GM21825 (cell line): ENCODE results near the gene CREB1.
"Not testable (repeated sequence)": the region's sequence is repeated elsewhere in the genome, so short reads cannot be mapped to it uniquely, and the experiment has no call there.

Experiments used
- ATAC-seq: cut with Tn5 transposase; IDR thresholded peaks from one replicate; pipeline ENCODE4 v1.9.1; 2021; ENCODE audit warnings: mild to moderate bottlenecking, moderate library complexity; ENCODE audit not compliant: unreplicated experiment

Gene CREB1

DNA sequence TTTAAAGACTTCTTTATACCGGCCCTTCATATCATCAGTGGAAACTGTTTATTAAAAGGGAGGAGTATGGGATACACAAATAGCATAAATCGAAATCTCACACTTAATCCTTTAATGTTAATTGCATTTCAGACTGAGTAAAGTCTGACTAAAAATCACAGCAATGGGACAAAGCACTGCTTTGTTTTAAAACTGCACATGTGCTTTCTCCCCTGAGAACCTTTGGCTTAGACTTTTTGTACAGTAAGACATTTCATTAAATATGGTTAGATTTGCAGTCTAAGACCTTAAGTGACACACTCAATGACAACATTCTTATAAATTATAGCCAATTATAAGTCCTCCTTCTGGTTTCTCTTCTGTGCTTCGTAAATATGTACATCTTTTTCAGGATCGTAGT is 83.0 kb downstream of the CREB1 start:
- ATAC-seq, result no peak

DNA sequence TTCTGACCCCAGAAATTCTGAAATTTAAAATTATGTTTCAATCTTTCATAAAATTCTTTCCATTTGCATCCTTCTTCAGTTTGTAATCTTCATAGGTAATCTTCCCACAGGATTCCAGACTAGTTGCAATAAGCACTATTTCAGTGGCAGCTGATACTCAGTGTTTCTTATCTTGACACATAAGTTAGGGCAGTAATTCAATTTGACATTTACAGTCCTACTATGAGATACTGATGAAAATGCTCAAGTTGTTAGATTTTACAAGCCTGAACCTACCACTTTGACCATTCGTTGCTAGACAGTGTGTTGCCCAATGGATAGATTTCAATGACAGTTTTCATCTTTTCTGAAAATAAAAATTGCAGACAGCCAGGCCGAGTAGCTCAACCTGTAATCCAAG is 85.1 kb downstream of the CREB1 start:
- ATAC-seq, result no peak

DNA sequence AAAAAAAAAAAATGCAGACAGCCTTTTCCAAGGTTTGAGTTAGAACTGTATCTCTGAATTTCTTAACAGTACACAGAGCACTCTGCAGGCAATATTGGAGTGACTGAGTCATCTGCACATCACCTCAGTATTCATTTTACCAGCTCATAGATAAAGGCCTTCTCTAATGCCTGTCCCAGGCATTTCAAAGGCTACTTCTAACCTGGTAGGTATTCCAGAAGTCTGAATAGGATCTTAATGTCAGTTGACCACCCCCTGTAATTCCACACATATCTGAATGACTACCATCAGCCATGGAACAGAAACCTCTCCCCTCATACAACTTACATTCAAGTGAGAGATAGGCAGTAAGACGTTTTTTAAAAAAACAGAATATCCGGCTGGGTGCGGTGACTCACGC is 86.4 kb downstream of the CREB1 start:
- ATAC-seq, result no peak

DNA sequence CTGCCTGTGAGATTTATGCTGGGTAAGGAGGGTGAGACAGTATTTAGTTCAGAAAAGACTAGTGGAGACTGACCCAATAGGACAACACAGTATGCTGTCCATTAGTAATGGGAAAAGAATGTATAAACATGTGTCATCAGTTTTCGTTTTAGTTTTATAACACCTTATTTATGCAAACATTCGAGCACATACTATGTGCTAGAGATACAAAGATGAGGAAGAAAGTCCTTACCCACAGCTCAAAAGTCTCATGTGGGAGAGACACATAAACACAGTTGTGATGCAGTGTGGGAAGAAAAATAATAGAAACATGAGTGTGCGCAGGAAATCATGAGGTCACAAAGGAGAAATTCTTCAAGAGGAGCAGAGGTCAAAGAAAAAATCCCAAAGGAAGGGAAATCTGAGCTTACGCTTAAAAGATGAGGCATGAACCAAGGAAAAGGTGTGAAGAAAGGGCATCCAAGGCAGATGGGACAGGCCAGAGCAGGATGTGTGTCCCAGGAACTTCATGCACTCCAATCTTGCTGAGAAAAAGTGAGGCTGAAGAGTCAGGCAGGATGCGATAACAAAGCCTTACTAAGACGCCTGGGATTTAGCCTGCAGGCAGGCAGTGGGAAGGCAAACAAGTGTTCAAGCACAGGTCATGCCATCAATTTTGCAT is 87.4 kb downstream of the CREB1 start:
- ATAC-seq, result no peak

DNA sequence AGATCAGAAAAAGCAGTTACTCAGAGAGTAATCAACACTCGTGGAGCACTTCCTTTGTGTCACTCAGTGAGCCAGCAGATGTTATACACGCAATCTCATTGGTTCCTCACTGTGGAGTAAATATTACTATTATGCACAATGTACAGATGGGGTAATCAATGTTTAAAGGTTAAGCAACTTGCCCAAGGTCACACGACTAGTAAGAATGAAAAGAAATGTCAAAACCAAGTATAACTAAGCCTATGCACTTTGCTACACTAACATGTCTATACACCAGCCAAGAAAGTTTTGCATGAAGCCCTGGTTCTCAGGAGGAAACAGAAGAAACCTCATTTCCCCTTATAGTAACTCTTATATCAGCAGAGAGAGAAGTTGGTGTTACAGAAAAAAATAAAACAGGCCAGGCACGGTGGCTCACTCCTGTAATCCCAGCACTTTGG is 90.0 kb downstream of the CREB1 start:
- ATAC-seq, result peak; percentile 35

GRCh38 chr2:207621501-207622039 is 91.8 kb downstream of the CREB1 start:
- ATAC-seq, result no peak

- peak; percentile 34 for ATAC-seq
Observed at GRCh38 chr2:207624185-207625013, 94.6 kb downstream of the CREB1 start.

DNA sequence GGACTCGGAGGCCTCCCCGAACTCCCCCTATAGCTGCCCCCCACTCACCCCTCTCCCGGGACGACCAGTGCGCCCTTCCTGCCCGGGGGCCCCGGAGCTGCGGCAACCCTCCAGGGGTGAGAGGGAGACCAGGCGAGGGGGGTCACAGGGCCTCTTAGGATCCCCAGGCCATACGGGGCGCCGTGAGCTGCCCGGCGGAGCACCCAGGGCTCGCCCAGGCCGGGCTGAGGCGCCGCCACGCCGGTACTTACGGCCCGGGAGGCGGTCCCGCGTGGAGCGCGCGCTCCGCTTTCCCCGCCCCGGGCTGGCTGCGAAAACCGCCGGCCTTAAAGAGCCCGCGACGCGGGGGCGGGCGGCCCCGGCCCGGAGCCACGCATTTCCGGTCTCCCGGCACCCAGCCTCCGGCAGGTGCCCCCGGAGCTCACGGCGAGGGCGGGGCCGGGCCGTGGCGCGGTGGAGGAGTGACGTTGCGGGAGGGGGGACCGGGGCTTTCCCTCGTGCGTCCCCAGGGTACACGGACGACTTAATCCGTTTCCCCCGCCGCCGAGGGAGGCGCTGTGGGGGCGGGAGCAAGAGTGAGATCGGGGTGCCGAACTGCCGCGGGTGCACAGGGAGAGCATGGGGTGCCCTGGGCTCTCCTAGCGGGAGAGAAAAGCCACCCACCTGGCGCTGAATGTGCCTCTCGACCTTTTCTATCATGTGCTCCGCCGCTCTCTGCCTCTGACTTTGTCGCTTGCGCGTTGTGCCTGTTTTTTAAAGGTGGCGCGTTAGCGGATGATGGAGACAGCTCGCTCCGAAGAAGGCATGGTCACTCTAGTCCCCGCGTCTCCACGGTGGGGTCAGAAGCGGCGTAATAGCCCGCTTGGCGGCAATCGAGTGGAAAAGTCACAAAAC is 95.5 kb downstream of the CREB1 start, which contains the start of gene METTL21A:
TSS of gene METTL21A (minus strand) at position 381 of the 894 bp plus-strand sequence. CDS start 1,019 bp downstream, outside the sequence.
- peak; percentile 72 for ATAC-seq

DNA sequence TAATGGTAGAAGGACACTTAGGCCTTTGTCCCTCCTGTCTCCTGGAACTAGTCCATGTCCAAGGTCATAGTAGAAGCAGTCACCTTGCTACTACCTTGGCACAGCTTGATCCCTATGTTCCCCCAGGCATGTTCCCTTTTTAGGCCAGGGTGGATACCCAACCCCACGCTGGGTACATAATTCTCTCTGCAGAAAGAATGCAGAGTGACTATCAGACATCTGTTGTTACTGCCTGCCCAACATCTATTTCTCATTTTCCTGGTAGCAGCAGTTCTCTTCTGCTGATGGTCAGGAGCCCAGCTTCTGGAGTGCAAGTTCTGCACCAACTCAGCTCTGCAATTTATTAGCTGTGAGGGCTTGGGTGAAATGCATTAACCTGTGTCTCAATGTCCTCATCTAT is 99.8 kb downstream of the CREB1 start:
- ATAC-seq, result no peak

DNA sequence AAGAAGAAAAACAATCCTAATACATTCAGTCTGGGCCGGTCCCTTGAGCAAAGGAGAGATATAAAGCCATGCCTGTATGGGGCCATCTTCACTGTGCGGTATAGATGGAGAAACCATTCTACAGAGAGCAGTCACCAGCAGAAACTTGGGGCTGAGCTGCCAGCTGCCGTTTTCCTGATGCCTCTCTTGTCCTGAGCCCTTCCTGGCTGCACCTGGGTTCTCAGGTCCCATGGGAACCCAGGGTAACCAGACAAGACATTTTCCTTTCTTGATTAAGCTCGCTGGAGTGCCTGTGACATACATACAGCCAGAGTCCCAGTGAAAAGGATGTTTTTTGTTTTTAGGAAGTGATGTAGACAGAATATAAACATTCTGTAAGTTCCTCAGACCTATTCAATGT is 100.7 kb downstream of the CREB1 start:
- no peak for ATAC-seq

DNA sequence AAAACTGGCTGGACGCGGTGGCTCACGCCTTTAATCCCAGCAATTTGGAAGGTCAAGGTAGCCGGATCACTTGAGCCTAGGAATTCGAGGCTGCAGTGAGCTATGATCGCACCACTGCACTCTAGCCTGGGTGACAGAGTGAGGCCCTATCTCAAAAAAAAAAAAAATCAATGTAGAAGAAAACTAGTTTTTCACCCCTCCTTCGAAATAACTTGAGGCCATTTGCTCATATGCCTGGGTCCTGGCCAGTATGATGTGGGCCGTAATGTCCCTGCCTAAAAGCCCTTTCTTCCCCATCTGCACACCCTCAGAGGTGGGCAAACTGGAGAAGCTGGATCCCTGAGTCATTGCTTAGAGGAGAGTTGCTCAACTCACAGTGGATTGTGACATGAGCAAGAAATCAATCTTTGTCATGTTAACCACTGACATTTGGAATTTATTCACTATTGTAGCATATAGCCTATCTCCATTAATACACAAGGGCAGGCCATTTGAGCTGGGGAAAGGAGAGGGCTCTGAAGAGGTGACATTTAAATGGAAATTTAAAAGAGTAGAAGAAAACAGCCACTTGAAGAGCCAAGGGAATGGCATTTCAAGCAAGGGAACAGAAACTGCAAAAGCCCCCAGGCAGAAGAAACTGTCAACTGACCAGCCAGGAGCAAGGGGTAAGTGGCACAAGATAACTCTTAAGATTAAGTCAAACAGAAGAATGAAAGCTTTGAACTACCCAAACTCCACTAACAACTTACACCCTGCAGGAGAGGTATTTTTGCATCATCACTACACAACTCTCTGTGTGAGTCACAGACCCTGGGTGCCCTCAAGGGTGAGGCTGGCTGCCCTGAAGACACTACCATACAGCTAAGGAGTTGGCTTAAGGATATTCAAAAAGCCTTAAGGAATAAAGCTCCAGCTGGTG is 103.1 kb downstream of the CREB1 start:
- no peak for ATAC-seq

DNA sequence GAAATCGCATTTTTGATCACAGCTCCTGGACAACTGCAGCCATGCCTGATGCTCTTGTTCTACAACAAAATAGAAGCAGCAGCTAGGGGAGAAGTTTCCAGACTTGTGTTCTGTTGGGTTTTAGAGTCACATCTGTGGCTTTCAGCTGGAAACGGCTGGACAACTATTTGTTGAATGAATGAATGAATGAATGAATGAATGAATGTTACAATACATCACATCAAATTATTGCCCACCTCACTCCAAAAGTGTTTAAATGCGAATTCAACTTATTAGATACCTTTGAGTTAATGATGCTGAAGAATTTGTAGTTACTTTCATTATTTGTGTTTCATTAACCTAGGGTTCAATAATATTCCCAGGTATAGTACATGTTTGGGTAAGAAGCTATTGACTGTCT is 103.9 kb downstream of the CREB1 start:
- ATAC-seq, result no peak

- ATAC-seq, result no peak
Observed at GRCh38 chr2:207635468-207636200, 105.9 kb downstream of the CREB1 start.

GRCh38 chr2:207639288-207639687 is 109.5 kb downstream of the CREB1 start:
- ATAC-seq, result not testable (repeated sequence)

DNA sequence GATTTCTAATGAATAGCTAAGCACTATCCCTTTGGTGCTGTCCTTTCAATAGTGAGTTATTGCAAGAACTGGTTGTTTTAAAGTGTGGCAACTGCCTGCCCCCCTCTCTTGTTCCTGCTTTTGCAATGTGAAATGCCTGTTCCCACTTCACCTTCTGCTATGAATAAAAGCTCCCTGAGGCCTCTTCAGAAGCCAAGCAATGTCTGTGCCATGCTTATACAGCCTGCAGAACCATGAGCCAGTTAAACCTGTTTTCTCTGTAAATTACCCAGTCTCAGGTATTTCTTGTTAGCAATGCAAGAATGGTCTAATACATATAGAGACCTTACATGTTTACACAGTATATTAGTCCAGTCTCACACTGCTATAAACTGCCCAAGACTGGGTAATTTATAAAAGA is 110.4 kb downstream of the CREB1 start:
- no peak for ATAC-seq

DNA sequence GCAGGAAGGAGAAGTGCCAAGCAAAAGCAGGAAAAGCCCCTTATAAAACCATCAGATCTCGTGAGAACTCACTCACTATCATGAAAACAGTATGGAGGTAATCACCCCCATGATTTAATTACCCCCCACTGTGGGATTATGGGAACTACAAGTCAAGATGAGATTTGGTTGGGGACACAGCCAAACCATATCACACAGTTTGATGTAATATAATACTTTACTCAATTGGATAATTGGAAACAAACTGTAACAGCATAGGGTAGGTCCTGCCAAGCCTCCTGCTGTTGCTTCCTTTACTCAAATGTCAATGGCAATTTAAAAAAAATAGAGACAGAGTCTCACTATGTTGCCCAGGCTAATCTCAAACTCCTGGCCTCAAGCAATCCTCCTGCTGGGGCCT is 110.9 kb downstream of the CREB1 start:
- ATAC-seq, result no peak

GRCh38 chr2:207643892-207644291 is 114.1 kb downstream of the CREB1 start:
- ATAC-seq, result no peak

GRCh38 chr2:207646582-207646981 is 116.8 kb downstream of the CREB1 start:
- ATAC-seq, result not testable (repeated sequence)
